Keratinocyte (primary cell): ENCODE data around the gene PADI1. TPM values are rescaled to one million over a fixed set of nuclear protein-coding genes. Genes with fewer than 3 reads are reported as not detected.

Source experiments
- DNase-seq: peaks from one replicate; pipeline ENCODE4 v3.0.0-alpha.2; 2011; ENCODE audit warnings: low read depth, missing footprints, low spot score
- FAIRE-seq: peaks from 2 replicates; lab custom pipeline; 2011; peaks lifted over from hg19 to GRCh38; lab: Jason Lieb, UNC
- H2AFZ ChIP-seq: 2 replicates; pipeline ENCODE4 v1.6.0; 2012; ENCODE audit warnings: low read length, control low read depth, inconsistent platforms; ENCODE audit not compliant: control insufficient read depth
- H3K27ac ChIP-seq: 2 replicates; pipeline ENCODE4 v1.5.1; 2011; ENCODE audit warnings: low read length; ENCODE audit not compliant: control insufficient read depth, insufficient read depth
- H3K27me3 ChIP-seq: 3 replicates; pipeline ENCODE4 v1.6.0; 2011; ENCODE audit warnings: low read length; ENCODE audit not compliant: control insufficient read depth, insufficient read depth; ENCODE audit errors: extremely low read depth
- H3K36me3 ChIP-seq, 2 experiments: 2 replicates in 1 of 2; 3 replicates in 1 of 2; pipeline ENCODE4 v1.5.1; 2011; ENCODE audit warnings: low read length in 2 of 2, mild to moderate bottlenecking in 1 of 2; ENCODE audit not compliant: control insufficient read depth in 2 of 2, insufficient read depth in 2 of 2; ENCODE audit errors: extremely low read depth in 1 of 2
- H3K4me1 ChIP-seq: 3 replicates; pipeline ENCODE4 v1.5.1; 2011; ENCODE audit warnings: low read length; ENCODE audit not compliant: control insufficient read depth, insufficient read depth; ENCODE audit errors: extremely low read depth
- H3K4me2 ChIP-seq: 3 replicates; pipeline ENCODE4 v1.6.0; 2011; ENCODE audit warnings: low read depth, low read length; ENCODE audit not compliant: control insufficient read depth, insufficient read depth; ENCODE audit errors: extremely low read depth
- H3K4me3 ChIP-seq, 3 experiments: fragments of 200-600 bp in 1 of 3; sonication (generic) in 1 of 3; 2 replicates in 2 of 3; 3 replicates in 1 of 3; pipeline ENCODE4 v1.5.1; 2011 to 2016; ENCODE audit warnings: low read length in 3 of 3, mild to moderate bottlenecking in 3 of 3, control low read depth in 2 of 3, inconsistent platforms in 1 of 3, low read depth in 1 of 3, mixed read lengths in 1 of 3, mixed run types in 1 of 3, moderate library complexity in 1 of 3; ENCODE audit not compliant: control insufficient read depth in 2 of 3, insufficient read depth in 2 of 3; ENCODE audit errors: extremely low read depth in 1 of 3
- H3K79me2 ChIP-seq: 2 replicates; pipeline ENCODE4 v1.6.0; 2012; ENCODE audit warnings: low read length; ENCODE audit not compliant: control insufficient read depth, insufficient read depth
- H3K9ac ChIP-seq: 3 replicates; pipeline ENCODE4 v1.6.0; 2011; ENCODE audit warnings: low read length; ENCODE audit not compliant: control insufficient read depth, insufficient read depth; ENCODE audit errors: extremely low read depth
- H3K9me1 ChIP-seq: 3 replicates; pipeline ENCODE4 v1.6.0; 2011; ENCODE audit warnings: low read length; ENCODE audit not compliant: control insufficient read depth, insufficient read depth; ENCODE audit errors: extremely low read depth
- H3K9me3 ChIP-seq: 2 replicates; pipeline ENCODE4 v1.5.1; 2012; ENCODE audit warnings: low read depth, low read length; ENCODE audit not compliant: control insufficient read depth
- H4K20me1 ChIP-seq: 3 replicates; pipeline ENCODE4 v1.6.0; 2011; ENCODE audit warnings: low read length; ENCODE audit not compliant: control insufficient read depth, insufficient read depth; ENCODE audit errors: extremely low read depth
- CTCF ChIP-seq, 3 experiments: IDR thresholded peaks in 1 of 3; conservative IDR thresholded peaks in 1 of 3; optimal IDR thresholded peaks in 1 of 3; 2 replicates in 2 of 3; 3 replicates in 1 of 3; pipeline versions ENCODE3 to v1.5.1; 2011; ENCODE audit warnings: low read length in 3 of 3, mild to moderate bottlenecking in 3 of 3, moderate library complexity in 2 of 3, control low read depth in 1 of 3, inconsistent platforms in 1 of 3; ENCODE audit not compliant: insufficient read depth in 2 of 3; ENCODE audit errors: extremely low read depth in 1 of 3
- EZH2 ChIP-seq: IDR thresholded peaks from one replicate; pipeline ENCODE4 v1.6.1; 2012; ENCODE audit warnings: inconsistent platforms, mild to moderate bottlenecking, low read length, moderate library complexity
- dilution Hi-C: fragments of 300-500 bp; cut with MboI; formaldehyde crosslinking; loops from one replicate; pipeline ENCODE4 v1.7.0; 2020; ENCODE audit warnings: low sequenced_read_pairs; ENCODE audit not compliant: extremely low pct_ligation_motif_present
- polyA plus RNA-seq, 5 experiments: library from polyadenylated mRNA; depleted of rRNA in 3 of 5; stranded (reverse) in 3 of 5; stranded (forward) in 1 of 5; unstranded in 1 of 5; fragments of >200 nt; gene quantifications; 1 replicate in 1 of 5; 2 replicates in 3 of 5; 3 replicates in 1 of 5; pipeline versions ENCODE4 v1.2.1 to v1.2.3, GENCODE V29; 2011 to 2012; ENCODE audit warnings: missing spikeins in 2 of 5, low read depth in 1 of 5, low replicate concordance in 1 of 5

Gene PADI1
- polyA plus RNA-seq, 1 donor (not counting 4 experiments of a cell fraction or from before 2014, with no cell fraction given), result 0.96 TPM

- no peaks in the 10 kb centered on the region for H4K20me1 ChIP-seq
- no peak overlapping the region for H3K27ac ChIP-seq
- dilution Hi-C loops, result no loop called here
- H3K4me1 ChIP-seq, result peaks cover 27% of the 10 kb centered on the region
- H2AFZ ChIP-seq, result no peak overlapping the region
- no peaks in the 10 kb centered on the region for H3K36me3 ChIP-seq
- no peak for FAIRE-seq
- H3K9ac ChIP-seq, result no peak overlapping the region
- no peaks in the 10 kb centered on the region for H3K9me1 ChIP-seq
- no peaks in the 10 kb centered on the region for H3K9me3 ChIP-seq
- H3K27me3 ChIP-seq, result no peaks in the 10 kb centered on the region
- TF ChIP-seq CTCF (optimal IDR thresholded peaks at IDR 0.05 in 1 of 3, IDR thresholded peaks at IDR 0.05 in 1 of 3, conservative IDR thresholded peaks at IDR 0.05 in 1 of 3; ENCODE audit: extremely low read depth in 1 of 3, insufficient read depth in 2 of 3, low read length in 3 of 3) (no peak), EZH2 (no peak)
- no peaks in the 10 kb centered on the region for H3K79me2 ChIP-seq
- H3K4me3 ChIP-seq, result no peak overlapping the region
- no peak overlapping the region for H3K4me2 ChIP-seq
- DNase-seq, result no peak
Observed at GRCh38 chr1:17200246-17200645, 4.7 kb upstream of the PADI1 start.

- Histone ChIP-seq H3K36me3 (no peaks in the 10 kb centered on the region), H3K4me3 (no peak overlapping the region), H3K9me1 (no peaks in the 10 kb centered on the region), H3K27me3 (no peaks in the 10 kb centered on the region), H3K4me2 (no peak overlapping the region), H2AFZ (no peak overlapping the region), H3K4me1 (peaks cover 27% of the 10 kb centered on the region), H3K79me2 (no peaks in the 10 kb centered on the region), H3K27ac (no peak overlapping the region), H4K20me1 (no peaks in the 10 kb centered on the region), H3K9me3 (no peaks in the 10 kb centered on the region), H3K9ac (no peak overlapping the region)
- no peak for TF ChIP-seq EZH2
- no peak for TF ChIP-seq CTCF (optimal IDR thresholded peaks at IDR 0.05 in 1 of 3, IDR thresholded peaks at IDR 0.05 in 1 of 3, conservative IDR thresholded peaks at IDR 0.05 in 1 of 3; ENCODE audit: extremely low read depth in 1 of 3, insufficient read depth in 2 of 3, low read length in 3 of 3)
- DNase-seq, result no peak
- dilution Hi-C loops, result no loop called here
- no peak for FAIRE-seq
Observed at GRCh38 chr1:17200756-17201155, 4.2 kb upstream of the PADI1 start.
